Keratinocyte (primary cell): ENCODE data around the gene INPP5A. TPM values are rescaled to one million over a fixed set of nuclear protein-coding genes. Genes with fewer than 3 reads are reported as not detected.

Source experiments
- DNase-seq: peaks from one replicate; pipeline ENCODE4 v3.0.0-alpha.2; 2011; ENCODE audit warnings: low read depth, missing footprints, low spot score
- FAIRE-seq: peaks from 2 replicates; lab custom pipeline; 2011; peaks lifted over from hg19 to GRCh38; lab: Jason Lieb, UNC
- H2AFZ ChIP-seq: 2 replicates; pipeline ENCODE4 v1.6.0; 2012; ENCODE audit warnings: low read length, control low read depth, inconsistent platforms; ENCODE audit not compliant: control insufficient read depth
- H3K27ac ChIP-seq: 2 replicates; pipeline ENCODE4 v1.5.1; 2011; ENCODE audit warnings: low read length; ENCODE audit not compliant: control insufficient read depth, insufficient read depth
- H3K27me3 ChIP-seq: 3 replicates; pipeline ENCODE4 v1.6.0; 2011; ENCODE audit warnings: low read length; ENCODE audit not compliant: control insufficient read depth, insufficient read depth; ENCODE audit errors: extremely low read depth
- H3K36me3 ChIP-seq, 2 experiments: 2 replicates in 1 of 2; 3 replicates in 1 of 2; pipeline ENCODE4 v1.5.1; 2011; ENCODE audit warnings: low read length in 2 of 2, mild to moderate bottlenecking in 1 of 2; ENCODE audit not compliant: control insufficient read depth in 2 of 2, insufficient read depth in 2 of 2; ENCODE audit errors: extremely low read depth in 1 of 2
- H3K4me1 ChIP-seq: 3 replicates; pipeline ENCODE4 v1.5.1; 2011; ENCODE audit warnings: low read length; ENCODE audit not compliant: control insufficient read depth, insufficient read depth; ENCODE audit errors: extremely low read depth
- H3K4me2 ChIP-seq: 3 replicates; pipeline ENCODE4 v1.6.0; 2011; ENCODE audit warnings: low read depth, low read length; ENCODE audit not compliant: control insufficient read depth, insufficient read depth; ENCODE audit errors: extremely low read depth
- H3K4me3 ChIP-seq, 3 experiments: fragments of 200-600 bp in 1 of 3; sonication (generic) in 1 of 3; 2 replicates in 2 of 3; 3 replicates in 1 of 3; pipeline ENCODE4 v1.5.1; 2011 to 2016; ENCODE audit warnings: low read length in 3 of 3, mild to moderate bottlenecking in 3 of 3, control low read depth in 2 of 3, inconsistent platforms in 1 of 3, low read depth in 1 of 3, mixed read lengths in 1 of 3, mixed run types in 1 of 3, moderate library complexity in 1 of 3; ENCODE audit not compliant: control insufficient read depth in 2 of 3, insufficient read depth in 2 of 3; ENCODE audit errors: extremely low read depth in 1 of 3
- H3K79me2 ChIP-seq: 2 replicates; pipeline ENCODE4 v1.6.0; 2012; ENCODE audit warnings: low read length; ENCODE audit not compliant: control insufficient read depth, insufficient read depth
- H3K9ac ChIP-seq: 3 replicates; pipeline ENCODE4 v1.6.0; 2011; ENCODE audit warnings: low read length; ENCODE audit not compliant: control insufficient read depth, insufficient read depth; ENCODE audit errors: extremely low read depth
- H3K9me1 ChIP-seq: 3 replicates; pipeline ENCODE4 v1.6.0; 2011; ENCODE audit warnings: low read length; ENCODE audit not compliant: control insufficient read depth, insufficient read depth; ENCODE audit errors: extremely low read depth
- H3K9me3 ChIP-seq: 2 replicates; pipeline ENCODE4 v1.5.1; 2012; ENCODE audit warnings: low read depth, low read length; ENCODE audit not compliant: control insufficient read depth
- H4K20me1 ChIP-seq: 3 replicates; pipeline ENCODE4 v1.6.0; 2011; ENCODE audit warnings: low read length; ENCODE audit not compliant: control insufficient read depth, insufficient read depth; ENCODE audit errors: extremely low read depth
- EZH2 ChIP-seq: IDR thresholded peaks from one replicate; pipeline ENCODE4 v1.6.1; 2012; ENCODE audit warnings: inconsistent platforms, mild to moderate bottlenecking, low read length, moderate library complexity
- dilution Hi-C: fragments of 300-500 bp; cut with MboI; formaldehyde crosslinking; loops from one replicate; pipeline ENCODE4 v1.7.0; 2020; ENCODE audit warnings: low sequenced_read_pairs; ENCODE audit not compliant: extremely low pct_ligation_motif_present
- polyA plus RNA-seq, 5 experiments: library from polyadenylated mRNA; depleted of rRNA in 3 of 5; stranded (reverse) in 3 of 5; stranded (forward) in 1 of 5; unstranded in 1 of 5; fragments of >200 nt; gene quantifications; 1 replicate in 1 of 5; 2 replicates in 3 of 5; 3 replicates in 1 of 5; pipeline versions ENCODE4 v1.2.1 to v1.2.3, GENCODE V29; 2011 to 2012; ENCODE audit warnings: missing spikeins in 2 of 5, low read depth in 1 of 5, low replicate concordance in 1 of 5
- TF ChIP-seq, protein P1 (sequence below), 3 experiments: IDR thresholded peaks in 1 of 3; conservative IDR thresholded peaks in 1 of 3; optimal IDR thresholded peaks in 1 of 3; 2 replicates in 2 of 3; 3 replicates in 1 of 3; pipeline versions ENCODE3 to v1.5.1; 2011; ENCODE audit warnings: low read length in 3 of 3, mild to moderate bottlenecking in 3 of 3, moderate library complexity in 2 of 3, control low read depth in 1 of 3, inconsistent platforms in 1 of 3; ENCODE audit not compliant: insufficient read depth in 2 of 3; ENCODE audit errors: extremely low read depth in 1 of 3

INPP5A gene
- polyA plus RNA-seq, 1 donor (not counting 4 experiments of a cell fraction or from before 2014, with no cell fraction given), result 11.2 TPM

DNA sequence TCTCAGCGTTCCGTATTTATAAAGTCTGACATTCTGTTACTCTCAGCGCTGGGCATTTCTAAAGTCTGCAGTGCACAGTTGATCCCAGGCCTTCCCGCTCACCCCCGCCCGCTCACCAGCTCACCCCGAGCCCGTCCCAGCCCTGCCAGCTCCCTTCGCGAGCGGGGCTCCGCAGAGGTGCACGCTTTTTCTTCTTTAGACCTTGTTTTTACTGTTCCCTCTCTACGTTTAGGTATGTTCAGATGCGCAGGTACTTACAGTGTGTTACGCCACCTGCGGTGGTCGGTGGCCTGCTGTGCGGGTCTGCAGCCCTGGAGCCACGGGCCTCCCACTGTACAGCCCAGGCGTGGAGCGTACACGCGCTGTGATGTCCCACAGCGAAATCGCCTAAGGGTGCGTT, 219.6 kb downstream of the INPP5A start:
- Histone ChIP-seq H3K27ac (no peak overlapping the region), H3K79me2 (no peaks in the 10 kb centered on the region), H3K4me1 (no peaks in the 10 kb centered on the region), H3K9ac (no peak overlapping the region), H4K20me1 (no peaks in the 10 kb centered on the region), H2AFZ (no peak overlapping the region), H3K36me3 (no peaks in the 10 kb centered on the region), H3K27me3 (no peaks in the 10 kb centered on the region), H3K4me2 (no peak overlapping the region), H3K4me3 (no peak overlapping the region), H3K9me1 (no peaks in the 10 kb centered on the region), H3K9me3 (peaks cover 4% of the 10 kb centered on the region)
- no peak for TF ChIP-seq EZH2
- TF ChIP-seq, protein P1, sequence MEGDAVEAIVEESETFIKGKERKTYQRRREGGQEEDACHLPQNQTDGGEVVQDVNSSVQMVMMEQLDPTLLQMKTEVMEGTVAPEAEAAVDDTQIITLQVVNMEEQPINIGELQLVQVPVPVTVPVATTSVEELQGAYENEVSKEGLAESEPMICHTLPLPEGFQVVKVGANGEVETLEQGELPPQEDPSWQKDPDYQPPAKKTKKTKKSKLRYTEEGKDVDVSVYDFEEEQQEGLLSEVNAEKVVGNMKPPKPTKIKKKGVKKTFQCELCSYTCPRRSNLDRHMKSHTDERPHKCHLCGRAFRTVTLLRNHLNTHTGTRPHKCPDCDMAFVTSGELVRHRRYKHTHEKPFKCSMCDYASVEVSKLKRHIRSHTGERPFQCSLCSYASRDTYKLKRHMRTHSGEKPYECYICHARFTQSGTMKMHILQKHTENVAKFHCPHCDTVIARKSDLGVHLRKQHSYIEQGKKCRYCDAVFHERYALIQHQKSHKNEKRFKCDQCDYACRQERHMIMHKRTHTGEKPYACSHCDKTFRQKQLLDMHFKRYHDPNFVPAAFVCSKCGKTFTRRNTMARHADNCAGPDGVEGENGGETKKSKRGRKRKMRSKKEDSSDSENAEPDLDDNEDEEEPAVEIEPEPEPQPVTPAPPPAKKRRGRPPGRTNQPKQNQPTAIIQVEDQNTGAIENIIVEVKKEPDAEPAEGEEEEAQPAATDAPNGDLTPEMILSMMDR (optimal IDR thresholded peaks at IDR 0.05 in 1 of 3, IDR thresholded peaks at IDR 0.05 in 1 of 3, conservative IDR thresholded peaks at IDR 0.05 in 1 of 3; ENCODE audit: extremely low read depth in 1 of 3, insufficient read depth in 2 of 3, low read length in 3 of 3), result no peak
- no peak for FAIRE-seq
- DNase-seq, result no peak
- dilution Hi-C loops, result no loop called here

DNA sequence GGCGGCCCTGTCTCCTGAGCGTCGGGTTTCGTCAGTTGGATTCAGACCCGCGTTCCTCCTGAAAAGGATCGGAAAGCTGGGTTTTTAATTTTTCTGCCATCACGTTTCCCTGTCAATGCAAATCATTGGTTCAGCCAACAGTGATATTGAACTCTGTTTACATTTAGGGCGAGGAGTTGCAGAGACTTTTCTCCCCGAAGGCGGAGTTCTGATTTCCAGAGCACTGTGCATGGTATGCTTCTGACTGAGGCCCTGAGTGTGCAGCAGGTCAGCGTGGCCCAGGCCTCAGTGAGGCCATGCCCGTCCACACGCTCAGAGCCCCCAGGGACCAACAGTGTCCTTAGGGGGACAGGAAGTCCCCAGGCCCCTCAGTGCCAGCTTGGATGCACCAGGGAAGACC, 221.3 kb downstream of the INPP5A start:
- FAIRE-seq (no peak), DNase-seq (no peak)
- H3K4me2 ChIP-seq, result no peak overlapping the region
- H2AFZ ChIP-seq, result no peak overlapping the region
- H3K27me3 ChIP-seq, result no peaks in the 10 kb centered on the region
- no peak overlapping the region for H3K4me3 ChIP-seq
- dilution Hi-C loops, result no loop called here
- no peak overlapping the region for H3K27ac ChIP-seq
- H3K79me2 ChIP-seq, result no peaks in the 10 kb centered on the region
- H3K9me1 ChIP-seq, result no peaks in the 10 kb centered on the region
- no peaks in the 10 kb centered on the region for H3K4me1 ChIP-seq
- H3K36me3 ChIP-seq, result no peaks in the 10 kb centered on the region
- H3K9ac ChIP-seq, result no peak overlapping the region
- no peak for TF ChIP-seq EZH2
- TF ChIP-seq, protein P1 (optimal IDR thresholded peaks at IDR 0.05 in 1 of 3, IDR thresholded peaks at IDR 0.05 in 1 of 3, conservative IDR thresholded peaks at IDR 0.05 in 1 of 3; ENCODE audit: extremely low read depth in 1 of 3, insufficient read depth in 2 of 3, low read length in 3 of 3), result no peak
- H3K9me3 ChIP-seq, result peaks cover 7% of the 10 kb centered on the region
- no peaks in the 10 kb centered on the region for H4K20me1 ChIP-seq
